H1 (cell line): ENCODE results near the gene MARK4. TPM values are rescaled to one million over a fixed set of nuclear protein-coding genes. Genes with fewer than 3 reads are reported as not detected.

Source experiments
- CTCF ChIA-PET: fragments of 300-600 bp; sonication (Branson Sonifier 250); formaldehyde crosslinking; loops from one replicate; lab custom pipeline; 2021; ENCODE audit not compliant: partially characterized antibody; lab: Charles Lee
- POLR2A ChIA-PET: fragments of 300-600 bp; sonication (Branson Sonifier 250); formaldehyde crosslinking; loops from one replicate; lab custom pipeline; 2021; ENCODE audit warnings: inconsistent platforms; ENCODE audit not compliant: partially characterized antibody; lab: Charles Lee
- DNase-seq, 2 experiments: peaks; one replicate each; pipeline versions ENCODE4 v3.0.0 to v3.0.0-alpha.2; 2010 to 2022; ENCODE audit warnings: low spot score in 2 of 2, low read depth in 1 of 2, mixed read lengths in 1 of 2
- FAIRE-seq: peaks from 2 replicates; lab custom pipeline; 2011; peaks lifted over from hg19 to GRCh38; lab: Jason Lieb, UNC
- H2AFZ ChIP-seq: 2 replicates; pipeline ENCODE4 v1.8.1; 2012; ENCODE audit warnings: low read length, inconsistent platforms
- H2AK5ac ChIP-seq: 2 replicates; pipeline ENCODE4 v1.6.1; 2013; ENCODE audit warnings: low read depth, low read length
- H2BK120ac ChIP-seq: replicated peaks from 2 replicates; pipeline ENCODE3; 2013; ENCODE audit warnings: low read depth, low read length, inconsistent platforms
- H2BK12ac ChIP-seq: 2 replicates; pipeline ENCODE4 v1.6.1; 2013; ENCODE audit warnings: low read depth, low read length
- H2BK15ac ChIP-seq: 2 replicates; pipeline ENCODE4 v1.6.1; 2013; ENCODE audit warnings: low read length
- H2BK20ac ChIP-seq: 2 replicates; pipeline ENCODE4 v1.6.1; 2013; ENCODE audit warnings: low read length
- H2BK5ac ChIP-seq: 2 replicates; pipeline ENCODE4 v1.6.1; 2013; ENCODE audit warnings: low read depth, low read length
- H3K14ac ChIP-seq: 2 replicates; pipeline ENCODE4 v1.6.1; 2013; ENCODE audit warnings: inconsistent platforms; ENCODE audit not compliant: insufficient read length
- H3K18ac ChIP-seq: 2 replicates; pipeline ENCODE4 v1.6.1; 2013; ENCODE audit warnings: low read length; ENCODE audit errors: extremely low read depth
- H3K23ac ChIP-seq: 2 replicates; pipeline ENCODE4 v1.6.1; 2013; ENCODE audit warnings: inconsistent platforms; ENCODE audit not compliant: insufficient read length
- H3K23me2 ChIP-seq: 2 replicates; pipeline ENCODE4 v1.6.1; 2013; ENCODE audit warnings: low read depth, low read length
- H3K27ac ChIP-seq: 2 replicates; pipeline ENCODE4 v1.6.1; 2011; ENCODE audit warnings: low read depth, low read length, inconsistent platforms
- H3K27me3 ChIP-seq, 4 experiments: replicated peaks in 1 of 4; 1 replicate in 1 of 4; 2 replicates in 3 of 4; pipeline versions ENCODE4 v1.6.1 to v1.8.1; 2011 to 2013; ENCODE audit warnings: low read length in 3 of 4, mild to moderate bottlenecking in 3 of 4, inconsistent platforms in 2 of 4, mixed read lengths in 2 of 4, moderate library complexity in 1 of 4; ENCODE audit not compliant: control insufficient read depth in 3 of 4, insufficient read depth in 3 of 4; ENCODE audit errors: extremely low read depth in 1 of 4
- H3K36me3 ChIP-seq, 4 experiments: 2 replicates each; pipeline versions ENCODE4 v1.6.1 to v1.8.1; 2011 to 2013; ENCODE audit warnings: mild to moderate bottlenecking in 4 of 4, low read length in 3 of 4, moderate library complexity in 2 of 4, control low read depth in 1 of 4, inconsistent platforms in 1 of 4; ENCODE audit not compliant: insufficient read depth in 4 of 4, control insufficient read depth in 2 of 4
- H3K4ac ChIP-seq: replicated peaks from 2 replicates; pipeline ENCODE3; 2013; ENCODE audit warnings: low read length, low read depth, mixed read lengths, inconsistent platforms; ENCODE audit not compliant: insufficient read length
- H3K4me1 ChIP-seq, 4 experiments: replicated peaks in 1 of 4; 1 replicate in 1 of 4; 2 replicates in 3 of 4; pipeline versions ENCODE4 v1.6.1 to v1.8.1; 2011 to 2013; ENCODE audit warnings: low read length in 3 of 4, inconsistent platforms in 2 of 4, mixed read lengths in 1 of 4; ENCODE audit not compliant: insufficient read depth in 4 of 4, control insufficient read depth in 3 of 4
- H3K4me2 ChIP-seq, 2 experiments: 2 replicates each; pipeline versions ENCODE4 v1.6.1 to v1.8.1; 2011 to 2013; ENCODE audit warnings: low read depth in 2 of 2, low read length in 2 of 2, control low read depth in 1 of 2, inconsistent platforms in 1 of 2, mild to moderate bottlenecking in 1 of 2; ENCODE audit not compliant: insufficient read depth in 1 of 2
- H3K4me3 ChIP-seq, 4 experiments: fragments of 200-600, 300-600 bp in 1 of 4; sonication (generic), shearing (Covaris generic), sonication (Bioruptor Twin) in 1 of 4; 2 replicates each; pipeline versions ENCODE4 v1.5.1 to v1.8.1; 2011 to 2016; ENCODE audit warnings: low read length in 4 of 4, low read depth in 3 of 4, control low read depth in 2 of 4, inconsistent platforms in 2 of 4, mild to moderate bottlenecking in 2 of 4, mixed read lengths in 1 of 4, moderate library complexity in 1 of 4; ENCODE audit not compliant: insufficient read depth in 2 of 4; ENCODE audit errors: extremely low read depth in 1 of 4
- H3K56ac ChIP-seq: replicated peaks from 2 replicates; pipeline ENCODE3; 2013; ENCODE audit warnings: low read depth, mild to moderate bottlenecking, mixed read lengths, low read length, inconsistent platforms; ENCODE audit not compliant: insufficient read length
- H3K79me1 ChIP-seq: 2 replicates; pipeline ENCODE4 v1.6.1; 2013; ENCODE audit warnings: low read depth, low read length, control low read depth
- H3K79me2 ChIP-seq, 2 experiments: 2 replicates each; pipeline versions ENCODE4 v1.6.1 to v1.8.1; 2012 to 2013; ENCODE audit warnings: low read length in 2 of 2, mild to moderate bottlenecking in 2 of 2, inconsistent platforms in 1 of 2; ENCODE audit not compliant: insufficient read depth in 2 of 2, control insufficient read depth in 1 of 2
- H3K9ac ChIP-seq, 4 experiments: replicated peaks in 1 of 4; 1 replicate in 1 of 4; 2 replicates in 3 of 4; pipeline versions ENCODE4 v1.6.1 to v1.8.1; 2011 to 2013; ENCODE audit warnings: low read depth in 3 of 4, low read length in 3 of 4, control low read depth in 2 of 4, mild to moderate bottlenecking in 2 of 4, moderate library complexity in 2 of 4, inconsistent platforms in 1 of 4; ENCODE audit errors: extremely low read depth in 1 of 4
- H3K9me3 ChIP-seq, 2 experiments: 2 replicates each; pipeline versions ENCODE4 v1.6.1 to v1.8.1; 2012 to 2013; ENCODE audit warnings: mild to moderate bottlenecking in 2 of 2, moderate library complexity in 2 of 2, control low read depth in 1 of 2, inconsistent platforms in 1 of 2, low read depth in 1 of 2, low read length in 1 of 2, mixed read lengths in 1 of 2; ENCODE audit not compliant: insufficient read depth in 2 of 2
- H4K20me1 ChIP-seq, 2 experiments: replicated peaks in 1 of 2; 2 replicates each; pipeline versions ENCODE3 to v1.8.1; 2011 to 2013; ENCODE audit warnings: inconsistent platforms in 2 of 2, low read length in 2 of 2, mild to moderate bottlenecking in 1 of 2; ENCODE audit not compliant: insufficient read depth in 2 of 2, control insufficient read depth in 1 of 2
- H4K5ac ChIP-seq: 2 replicates; pipeline ENCODE4 v1.6.1; 2013; ENCODE audit warnings: low read length, low read depth, mixed read lengths, inconsistent platforms; ENCODE audit not compliant: insufficient read length
- H4K8ac ChIP-seq: 2 replicates; pipeline ENCODE4 v1.8.0; 2013; ENCODE audit warnings: mild to moderate bottlenecking, moderate library complexity, low read length, inconsistent platforms; ENCODE audit not compliant: insufficient read depth; ENCODE audit errors: extremely low read depth
- H4K91ac ChIP-seq: replicated peaks from 2 replicates; pipeline ENCODE3; 2013; ENCODE audit warnings: low read length, mixed read lengths, inconsistent platforms; ENCODE audit not compliant: insufficient read length
- BACH1 ChIP-seq: IDR thresholded peaks from 2 replicates; pipeline ENCODE4 v1.6.1; 2012; ENCODE audit warnings: low read length, improper control_type of control experiment
- CEBPB ChIP-seq: IDR thresholded peaks from 2 replicates; pipeline ENCODE4 v1.6.1; 2012; ENCODE audit warnings: low read depth, low read length
- HDAC2 ChIP-seq, 2 experiments: fragments of 300-600 bp in 1 of 2; sonication (generic) in 1 of 2; IDR thresholded peaks; 2 replicates each; pipeline ENCODE4 v1.6.1; 2011 to 2012; ENCODE audit warnings: low read depth in 2 of 2, low read length in 2 of 2, mild to moderate bottlenecking in 2 of 2, moderate library complexity in 2 of 2, borderline replicate concordance in 1 of 2, inconsistent platforms in 1 of 2
- HDAC6 ChIP-seq: IDR thresholded peaks from one replicate; pipeline ENCODE4 v1.7.1; 2012; ENCODE audit warnings: low read depth, mild to moderate bottlenecking, inconsistent platforms, low read length, moderate library complexity
- JUND ChIP-seq: IDR thresholded peaks from 2 replicates; pipeline ENCODE4 v1.6.1; 2011; ENCODE audit warnings: mild to moderate bottlenecking, improper control_type of control experiment, low read length
- SIRT6 ChIP-seq: IDR thresholded peaks from one replicate; pipeline ENCODE4 v1.7.1; 2012; ENCODE audit warnings: low read length, inconsistent platforms
- SIX5 ChIP-seq: IDR thresholded peaks from 2 replicates; pipeline ENCODE4 v1.6.1; 2011; ENCODE audit warnings: mild to moderate bottlenecking, low read depth, low read length
- SP1 ChIP-seq: IDR thresholded peaks from 2 replicates; pipeline ENCODE4 v1.6.1; 2011; ENCODE audit warnings: low read depth, low read length
- TAF1 ChIP-seq: IDR thresholded peaks from 2 replicates; pipeline ENCODE4 v1.6.1; 2011; ENCODE audit warnings: mild to moderate bottlenecking, low read depth, low read length
- WGBS, 2 experiments: shearing (Covaris generic) in 1 of 2; methylation state at CpG; one replicate each; pipeline versions ENCODE4 v1.1.6 to v1.1.7; 2013 to 2015; ENCODE audit warnings: low lambda C conversion rate in 2 of 2, mixed read lengths in 2 of 2, inconsistent platforms in 1 of 2, low coverage in 1 of 2, missing lambda C conversion rate in 1 of 2; ENCODE audit not compliant: insufficient replicate concordance in 2 of 2, insufficient coverage in 1 of 2, insufficient read length in 1 of 2; ENCODE audit errors: extremely low coverage in 1 of 2, missing lambda C conversion rate in 1 of 2; 5-methylcytosine and 5-hydroxymethylcytosine counted together
- polyA plus RNA-seq, 7 experiments: library from polyadenylated mRNA; depleted of rRNA in 3 of 7; stranded (reverse) in 5 of 7; unstranded in 2 of 7; fragments of >200 nt in 5 of 7; fragments of 200-250 nt in 2 of 7; gene quantifications; 1 replicate in 5 of 7; 2 replicates in 1 of 7; 4 replicates in 1 of 7; pipeline versions ENCODE4 v1.2.1 to v1.2.3, GENCODE V29; 2011 to 2013; ENCODE audit warnings: missing spikeins in 2 of 7, mixed read lengths in 2 of 7
- total RNA-seq: library from RNA; stranded (reverse); fragmentation: NEBNext Ultra II Directional; extraction: Animal tissue kit (Norgen Biotek cat#: 25700); gene quantifications from 2 replicates; pipeline ENCODE4 v1.2.1, GENCODE V29; 2021

The MARK4 gene
- total and polyA plus RNA-seq, 2 of the 8 experiments (the other 6 are each of a cell fraction or from before 2014, with no cell fraction given), result 12.3 to 49.8 TPM

DNA sequence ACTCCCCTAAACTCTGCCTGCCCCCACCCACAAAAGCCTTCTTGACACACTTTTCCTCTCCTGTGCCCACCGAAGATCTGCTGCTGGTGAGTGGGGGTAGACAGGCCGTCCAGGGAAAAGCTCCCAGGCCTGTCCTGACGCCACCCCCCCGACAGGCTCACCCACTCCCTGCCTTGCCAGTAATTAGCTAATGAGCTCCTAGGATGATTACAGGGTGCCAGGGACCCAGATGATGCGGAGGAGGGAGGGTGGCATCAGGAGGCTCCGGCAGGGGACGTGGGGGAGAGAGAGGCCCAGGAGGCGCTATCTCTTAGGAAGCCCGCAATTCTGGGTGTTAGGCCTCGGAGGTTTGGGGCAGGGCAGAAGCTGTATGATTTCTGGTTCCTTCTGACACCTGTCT is 27.0 kb downstream of the MARK4 start:
- H3K23ac ChIP-seq, result no peak overlapping the region
- H3K56ac ChIP-seq, result no peak overlapping the region
- H3K79me1 ChIP-seq, result no peaks in the 10 kb centered on the region
- no peak overlapping the region for H2BK5ac ChIP-seq
- no peak overlapping the region for H2BK15ac ChIP-seq
- peaks cover 0 to 2% of the 10 kb centered on the region in 2 experiments for H4K20me1 ChIP-seq
- H4K5ac ChIP-seq, result no peak overlapping the region
- no peaks in the 10 kb centered on the region for H3K27me3 ChIP-seq
- no peak for DNase-seq
- 92% methylated on average over 8 of the region's 10 CpGs; no CpG with 5 or more reads in 1 of the 2 experiments for WGBS, 2 experiments
- H3K4me2 ChIP-seq, result no peak overlapping the region
- no peaks in the 10 kb centered on the region for H3K4me1 ChIP-seq
- no peak overlapping the region for H2AFZ ChIP-seq
- H2BK12ac ChIP-seq, result no peak overlapping the region
- H2BK120ac ChIP-seq, result no peak overlapping the region
- H3K9ac ChIP-seq, result no peak overlapping the region
- H3K4me3 ChIP-seq, result no peak overlapping the region
- H3K14ac ChIP-seq, result no peak overlapping the region
- H3K36me3 ChIP-seq, result peaks cover 2 to 19% (median 8%) of the 10 kb centered on the region in 4 experiments; a peak in 6 of 8 replicates
- H3K18ac ChIP-seq, result no peak overlapping the region
- TF ChIP-seq JUND (no peak), CEBPB (no peak), HDAC6 (no peak), HDAC2 (IDR thresholded peaks at IDR 0.05; ENCODE audit: borderline replicate concordance in 1 of 2, low read depth in 2 of 2, low read length in 2 of 2) (no peak), TAF1 (no peak), SIRT6 (no peak), SP1 (no peak), SIX5 (no peak), BACH1 (no peak)
- TF ChIP-seq, all 59 proteins: peak for 0
- Histone ChIP-seq H4K8ac (no peak overlapping the region), H3K9me3 (no peaks in the 10 kb centered on the region), H2AK5ac (no peak overlapping the region), H3K4ac (no peak overlapping the region), H3K79me2 (no peaks in the 10 kb centered on the region), H3K27ac (no peak overlapping the region), H2BK20ac (no peak overlapping the region), H4K91ac (no peak overlapping the region), H3K23me2 (no peaks in the 10 kb centered on the region)
- ChIA-PET CTCF (interaction anchor here (1.2 to 1.4 kb wide), 2 partner anchors 13 to 60 kb away, joined by 4 to 5 read pairs; no protein-coding TSS in a partner anchor), POLR2A (interaction anchor here (0.6 to 1.7 kb wide), 5 partner anchors 13 to 190 kb away, joined by 3 to 5 read pairs (median 4); no protein-coding TSS in a partner anchor)
- FAIRE-seq, result no peak
